Measurements from ENCODE around the gene LAMB4.
"Not testable (repeated sequence)": the region's sequence is repeated elsewhere in the genome, so short reads cannot be mapped to it uniquely, and the experiment has no call there.

Gene LAMB4

GRCh38 chr7:108037140-108037539 lies 93.0 kb downstream of the LAMB4 start:
- Histone ChIP-seq H3K9me3 (no peaks in the 10 kb centered on the region), H3K4me1 (no peaks in the 10 kb centered on the region), H3K4me3 (ENCODE audit: low read depth, low read length) (no peak overlapping the region), H3K36me3 (no peaks in the 10 kb centered on the region), H3K27me3 (no peaks in the 10 kb centered on the region)
- no peak for TF ChIP-seq CTCF (IDR thresholded peaks at IDR 0.05; ENCODE audit: low read depth, low read length)
- no peak for DNase-seq

GRCh38 chr7:108034586-108034985 lies 95.6 kb downstream of the LAMB4 start:
- no peak for DNase-seq
- H3K4me3 ChIP-seq (ENCODE audit: low read depth, low read length): no peak overlapping the region
- no peaks in the 10 kb centered on the region for H3K27me3 ChIP-seq
- TF ChIP-seq CTCF (IDR thresholded peaks at IDR 0.05; ENCODE audit: low read depth, low read length): no peak
- H3K4me1 ChIP-seq: no peaks in the 10 kb centered on the region
- no peaks in the 10 kb centered on the region for H3K36me3 ChIP-seq
- no peaks in the 10 kb centered on the region for H3K9me3 ChIP-seq

- Histone ChIP-seq H3K4me1 (no peaks in the 10 kb centered on the region), H3K36me3 (no peaks in the 10 kb centered on the region), H3K4me3 (ENCODE audit: low read depth, low read length) (no peak overlapping the region), H3K9me3 (no peaks in the 10 kb centered on the region), H3K27me3 (no peaks in the 10 kb centered on the region)
- TF ChIP-seq CTCF (IDR thresholded peaks at IDR 0.05; ENCODE audit: low read depth, low read length): no peak
- DNase-seq: no peak
These were observed 96.2 kb downstream of the LAMB4 start for GRCh38 chr7:108033776-108034497.

GRCh38 chr7:108033309-108033708 lies 96.9 kb downstream of the LAMB4 start:
- not testable (repeated sequence) for H3K36me3 ChIP-seq; DNase-seq; H3K27me3 ChIP-seq; H3K4me1 ChIP-seq; H3K9me3 ChIP-seq; H3K4me3 ChIP-seq (ENCODE audit: low read depth, low read length)

GRCh38 chr7:108030516-108030915 lies 99.6 kb downstream of the LAMB4 start:
- H3K9me3 ChIP-seq: no peaks in the 10 kb centered on the region

GRCh38 chr7:108029034-108029433 lies 101.1 kb downstream of the LAMB4 start:
- H3K4me1 ChIP-seq: no peaks in the 10 kb centered on the region
- no peaks in the 10 kb centered on the region for H3K27me3 ChIP-seq
- H3K9me3 ChIP-seq: no peaks in the 10 kb centered on the region
- H3K4me3 ChIP-seq (ENCODE audit: low read depth, low read length): no peak overlapping the region
- no peak for TF ChIP-seq CTCF (IDR thresholded peaks at IDR 0.05; ENCODE audit: low read depth, low read length)
- no peaks in the 10 kb centered on the region for H3K36me3 ChIP-seq
- DNase-seq: no peak

More at GRCh38 chr7:108030516-108030915, 99.6 kb downstream of the LAMB4 start:
- Histone ChIP-seq H3K4me1 (no peaks in the 10 kb centered on the region), H3K27me3 (no peaks in the 10 kb centered on the region), H3K4me3 (ENCODE audit: low read depth, low read length) (no peak overlapping the region), H3K36me3 (no peaks in the 10 kb centered on the region)
- no peak for DNase-seq
- TF ChIP-seq CTCF (IDR thresholded peaks at IDR 0.05; ENCODE audit: low read depth, low read length): no peak
